GM21390 (cell line): ENCODE results near the gene UPF2.

ENCODE experiments used
- ATAC-seq: cut with Tn5 transposase; IDR thresholded peaks from one replicate; pipeline ENCODE4 v1.9.1; 2021; ENCODE audit not compliant: unreplicated experiment

The UPF2 gene

GRCh38 chr10:11885437-11886137, 157.0 kb downstream of the UPF2 start:
- ATAC-seq = no peak

- no peak for ATAC-seq
Observed at GRCh38 chr10:11884706-11885423, 157.7 kb downstream of the UPF2 start.

GRCh38 chr10:11882646-11883375, 159.8 kb downstream of the UPF2 start:
- no peak for ATAC-seq

- no peak for ATAC-seq
Observed at GRCh38 chr10:11881477-11882417, 160.9 kb downstream of the UPF2 start.

GRCh38 chr10:11881030-11881476, 161.6 kb downstream of the UPF2 start:
- no peak for ATAC-seq

- no peak for ATAC-seq
Observed at GRCh38 chr10:11880151-11881029, 162.2 kb downstream of the UPF2 start.

GRCh38 chr10:11879387-11880094, 163.1 kb downstream of the UPF2 start:
- no peak for ATAC-seq

GRCh38 chr10:11878776-11879175, 163.8 kb downstream of the UPF2 start:
- ATAC-seq = no peak

- no peak for ATAC-seq
Observed at GRCh38 chr10:11877591-11877905, 165.1 kb downstream of the UPF2 start.

- no peak for ATAC-seq
Observed at GRCh38 chr10:11876805-11877590, 165.6 kb downstream of the UPF2 start.

- ATAC-seq = no peak
Observed at GRCh38 chr10:11876324-11876723, 166.3 kb downstream of the UPF2 start.

GRCh38 chr10:11875494-11876281, 166.9 kb downstream of the UPF2 start:
- ATAC-seq = no peak

- ATAC-seq = no peak
Observed at GRCh38 chr10:11874568-11875493, 167.8 kb downstream of the UPF2 start.

GRCh38 chr10:11871466-11871865, 171.1 kb downstream of the UPF2 start:
- ATAC-seq = no peak

GRCh38 chr10:11870900-11871400, 171.7 kb downstream of the UPF2 start:
- no peak for ATAC-seq

GRCh38 chr10:11870461-11870780, 172.2 kb downstream of the UPF2 start:
- ATAC-seq = no peak
